Transverse colon (tissue), 4 donors: Measurements from ENCODE around the gene IMPDH1. TPM values are rescaled to one million over a fixed set of nuclear protein-coding genes. Genes with fewer than 3 reads are reported as not detected.

Source experiments
- DNase-seq: peaks from one replicate; pipeline ENCODE4 v3.0.0-alpha.2; 2019
- H3K27ac ChIP-seq, 4 donors: fragments of 200-600 bp; sonication (generic); 2 replicates each; pipeline ENCODE4 v1.5.1; 2016 to 2018; ENCODE audit warnings: inconsistent platforms in 4 of 4
- H3K27me3 ChIP-seq: fragments of 200-600 bp; sonication (generic); 2 replicates; pipeline ENCODE4 v1.5.1; 2017; ENCODE audit warnings: inconsistent platforms
- H3K36me3 ChIP-seq, 4 donors: fragments of 200-600 bp; sonication (generic); 2 replicates each; pipeline ENCODE4 v1.5.1; 2017 to 2019; ENCODE audit warnings: inconsistent platforms in 4 of 4
- H3K4me1 ChIP-seq, 4 donors: fragments of 200-600 bp; sonication (generic); 2 replicates each; pipeline ENCODE4 v1.5.1; 2017 to 2020; ENCODE audit warnings: inconsistent platforms in 4 of 4
- H3K4me3 ChIP-seq, 4 donors: fragments of 200-600 bp; sonication (generic); 1 replicate in 1 of 4; 2 replicates in 3 of 4; pipeline versions ENCODE4 v1.5.1 to v1.6.1; 2017 to 2019; ENCODE audit warnings: inconsistent platforms in 4 of 4
- H3K9me3 ChIP-seq, 2 donors: fragments of 200-600 bp; sonication (generic); 2 replicates each; pipeline ENCODE4 v1.5.1; 2017 to 2019; ENCODE audit warnings: inconsistent platforms in 2 of 2
- CTCF ChIP-seq, 5 experiments: fragments of 200-600 bp in 3 of 5; fragments of 450-650 bp in 2 of 5; sonication (generic) in 3 of 5; IDR thresholded peaks; 1 replicate in 2 of 5; 2 replicates in 3 of 5; pipeline ENCODE4 v1.5.1; 2016 to 2017; ENCODE audit warnings: antibody characterized with exemption in 5 of 5, inconsistent platforms in 3 of 5, mild to moderate bottlenecking in 2 of 5, moderate library complexity in 1 of 5
- EP300 ChIP-seq: sonication (generic); formaldehyde crosslinking; IDR thresholded peaks from one replicate; pipeline ENCODE4 v1.6.1; 2017; ENCODE audit warnings: antibody characterized with exemption, low read depth
- POLR2A ChIP-seq: fragments of 450-650 bp; IDR thresholded peaks from one replicate; pipeline ENCODE4 v1.6.1; 2016; ENCODE audit warnings: antibody characterized with exemption, mild to moderate bottlenecking, moderate library complexity
- POLR2AphosphoS5 ChIP-seq, 3 donors: sonication (generic); formaldehyde crosslinking; IDR thresholded peaks; one replicate each; pipeline ENCODE4 v1.6.1; 2016; ENCODE audit warnings: antibody characterized with exemption in 3 of 3
- WGBS, 2 donors: methylation state at CpG; one replicate each; pipeline ENCODE4 v1.1.5; 2018; ENCODE audit warnings: low coverage in 1 of 2; 5-methylcytosine and 5-hydroxymethylcytosine counted together
- in situ Hi-C, 4 donors: fragments of 200-750 bp; cut with MboI; loops; one replicate each; pipeline versions ENCODE4 v1.15.0 to v1.15.1; 2017; ENCODE audit warnings: low sequenced_read_pairs in 3 of 4, low pct_ligation_motif_present in 1 of 4, low pct_unique_long_range_greater_than_20kb in 1 of 4
- intact Hi-C: fragments of 100-400 bp; cut with DNase I; formaldehyde crosslinking; loops from one replicate; pipeline ENCODE4 v1.15.1; 2023; ENCODE audit warnings: low total_unique reads
- total RNA-seq, 4 donors: library from RNA; depleted of rRNA; stranded (reverse); fragments of >200 nt; gene quantifications; one replicate each; pipeline ENCODE4 v1.1.0, GENCODE V29; 2016

IMPDH1 gene
- total RNA-seq, 4 donors from 2014 or later: 21.4 to 189 (median 44.2) TPM

DNA sequence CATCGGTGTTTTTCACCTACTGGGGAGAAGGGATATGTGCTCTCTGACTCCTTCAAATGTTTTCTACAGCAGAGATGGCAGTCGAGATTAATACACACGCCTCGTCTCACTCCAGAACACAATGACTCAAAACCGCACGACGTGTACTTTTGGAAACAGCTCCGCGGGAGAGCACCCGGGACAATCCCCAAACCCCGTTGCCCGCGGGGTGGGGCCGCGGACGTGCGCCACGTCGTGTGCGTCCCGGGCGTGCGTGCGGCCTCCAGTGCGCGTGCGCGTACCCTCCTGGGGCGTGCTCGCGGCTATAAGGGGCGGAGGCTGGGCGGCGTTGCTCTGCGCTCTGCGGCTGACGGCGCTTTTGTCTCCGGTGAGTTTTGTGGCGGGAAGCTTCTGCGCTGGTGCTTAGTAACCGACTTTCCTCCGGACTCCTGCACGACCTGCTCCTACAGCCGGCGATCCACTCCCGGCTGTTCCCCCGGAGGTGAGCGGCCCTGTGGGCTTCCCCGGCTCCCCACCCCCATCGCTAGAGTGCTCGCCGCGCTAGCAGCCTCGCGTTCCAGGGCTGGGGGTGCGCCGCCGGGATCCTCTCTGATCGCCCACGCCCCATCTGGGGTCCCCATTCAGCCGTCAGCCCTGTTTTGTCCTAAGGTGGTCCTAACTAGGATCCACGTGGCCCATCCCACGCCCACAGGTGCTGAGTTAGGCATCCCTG lies 45.9 kb upstream of the IMPDH1 start, which contains the start of gene HILPDA:
Gene HILPDA, plus strand, starts transcription at position 336 of the 712 bp plus-strand sequence. CDS start 1,391 bp downstream, outside the sequence.
- 0 to 1% methylated on average over 1 to 32 of the region's 64 CpGs for WGBS, 2 donors
- Histone ChIP-seq H3K36me3 (no peaks in the 10 kb centered on the region), H3K4me1 (peaks cover 5 to 49% (median 39%) of the 10 kb centered on the region in 4 donors), H3K4me3 (peak within 1 kb of the TSS; percentile 55 to 80 (median 66)), H3K9me3 (no peaks in the 10 kb centered on the region), H3K27me3 (no peaks in the 10 kb centered on the region), H3K27ac (peak within 1 kb of the TSS; percentile 88 to 93 (median 90))
- DNase-seq: peak; percentile 95
- TF ChIP-seq CTCF (IDR thresholded peaks at IDR 0.05): no peak
- peak; percentile 83 to 90 (median 84) for TF ChIP-seq POLR2AphosphoS5 (IDR thresholded peaks at IDR 0.05)
- TF ChIP-seq POLR2A: peak; percentile 82
- intact Hi-C loops (no loop called here), in situ Hi-C loops (no loop called here)

DNA sequence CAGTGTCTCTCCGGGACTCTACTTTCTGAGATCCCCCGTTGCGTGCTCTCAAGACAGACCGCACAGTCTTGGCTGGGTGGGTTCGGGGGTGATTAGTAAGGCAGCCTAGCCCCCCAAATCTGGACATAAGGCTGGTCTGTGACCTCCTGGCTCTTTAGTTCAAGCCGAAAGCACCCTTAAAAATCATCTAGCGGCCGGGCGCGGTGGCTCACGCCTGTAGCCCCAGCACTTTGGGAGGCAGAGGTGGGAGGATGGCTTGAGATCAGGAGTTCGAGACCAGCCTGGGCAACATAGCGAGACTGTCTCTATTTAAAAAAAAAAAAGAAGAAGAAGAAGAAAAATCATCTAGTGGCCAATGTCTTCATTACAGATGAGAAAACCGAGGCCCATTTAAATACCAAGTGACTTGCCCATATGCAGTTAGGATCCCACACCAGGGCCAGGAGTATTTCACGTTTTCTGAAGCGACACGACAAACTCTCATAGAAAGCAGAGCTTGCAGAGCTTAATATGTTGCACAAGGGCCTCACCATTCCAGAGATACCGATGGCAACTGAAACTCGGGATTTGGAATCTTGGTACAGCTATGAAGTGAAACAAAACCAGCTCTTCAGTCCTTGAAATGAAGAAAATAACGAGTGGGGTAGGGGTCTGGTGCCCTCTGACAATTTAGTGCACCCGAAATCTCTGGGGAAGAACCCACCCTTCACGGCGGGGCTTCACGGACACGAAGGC lies 45.2 kb upstream of the IMPDH1 start:
- H3K27me3 ChIP-seq: no peaks in the 10 kb centered on the region

DNA sequence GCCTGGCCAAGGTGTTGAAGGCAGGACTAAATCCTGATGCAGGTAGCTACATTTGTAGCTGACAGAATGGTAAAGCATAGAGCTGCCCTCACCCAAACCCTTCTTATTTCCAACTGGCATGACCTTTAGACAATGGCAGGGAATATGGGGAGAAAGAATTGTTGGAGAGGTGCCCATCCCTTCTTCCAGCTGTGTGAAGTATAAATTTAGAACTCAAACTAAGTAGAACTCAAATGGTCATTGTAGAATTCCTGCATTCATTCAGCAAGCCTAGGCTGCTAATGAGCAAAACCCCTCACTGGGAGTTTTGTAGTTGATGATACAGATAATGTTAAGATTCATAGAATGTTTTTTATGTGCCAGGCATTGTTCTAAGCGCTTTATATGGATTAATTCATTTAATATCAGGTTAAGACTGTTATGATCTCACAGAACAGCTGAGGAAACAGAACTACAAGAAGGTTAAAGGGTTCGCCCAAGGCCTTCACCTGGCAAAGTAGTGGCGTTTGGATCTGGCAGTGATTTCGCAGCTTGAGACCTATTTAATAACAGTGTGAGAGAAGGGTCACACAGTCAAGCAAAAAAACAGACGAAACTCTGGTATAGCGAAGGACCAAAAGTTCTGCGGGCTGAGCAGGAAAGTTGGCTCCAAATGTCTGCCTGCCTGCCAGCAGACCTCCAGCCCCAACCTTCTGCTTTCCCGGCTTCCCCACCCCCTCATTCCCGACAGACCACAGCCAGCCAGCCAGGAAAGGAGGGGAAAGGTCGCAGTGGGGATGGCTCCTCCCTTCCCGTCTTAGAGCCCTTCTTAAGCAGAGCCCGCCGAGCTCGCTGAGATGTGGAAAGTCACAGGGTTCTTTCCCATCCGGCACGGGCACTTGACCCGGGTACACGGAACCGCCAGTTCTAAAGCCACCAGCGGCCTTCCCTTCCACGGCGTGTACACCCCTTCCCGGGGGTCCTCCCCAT lies 44.3 kb upstream of the IMPDH1 start:
- peak; percentile 68 for DNase-seq
- in situ Hi-C loops (no loop called here), intact Hi-C loops (no loop called here)
- TF ChIP-seq EP300: peak; percentile 90
- peak; percentile 61 to 79 (median 78) for TF ChIP-seq POLR2AphosphoS5 (IDR thresholded peaks at IDR 0.05)
- TF ChIP-seq CTCF (IDR thresholded peaks at IDR 0.05): no peak
- TF ChIP-seq POLR2A: no peak
- Histone ChIP-seq H3K4me3 (peak overlapping the region in 1 of 4 donors; percentile 80), H3K9me3 (no peaks in the 10 kb centered on the region), H3K4me1 (peaks cover 2 to 42% (median 36%) of the 10 kb centered on the region in 4 donors), H3K27me3 (no peaks in the 10 kb centered on the region), H3K36me3 (no peaks in the 10 kb centered on the region), H3K27ac (peak overlapping the region; percentile 88 to 93 (median 90))
- 50 to 71% methylated on average over 4 to 23 of the region's 23 CpGs for WGBS, 2 donors

More for the DNA sequence above, 45.2 kb upstream of the IMPDH1 start:
- in situ Hi-C loops: no loop called here
- Histone ChIP-seq H3K27ac (peak overlapping the region; percentile 88 to 93 (median 90)), H3K4me3 (peak overlapping the region; percentile 19 to 80 (median 59)), H3K36me3 (no peaks in the 10 kb centered on the region), H3K4me1 (peaks cover 5 to 49% (median 39%) of the 10 kb centered on the region in 4 donors), H3K9me3 (no peaks in the 10 kb centered on the region)
- TF ChIP-seq POLR2AphosphoS5 (IDR thresholded peaks at IDR 0.05): no peak
- peak in 2 of 5 experiments; percentile 41 to 48 for TF ChIP-seq CTCF (IDR thresholded peaks at IDR 0.05)
- no peak for TF ChIP-seq EP300
- no peak for TF ChIP-seq POLR2A
- intact Hi-C loops: no loop called here
- no peak for DNase-seq
- WGBS, 2 donors: 42 to 48% methylated on average over 11 to 25 of the region's 25 CpGs
